GM23338 (cell line): ENCODE results near the gene LRP1-AS.

Source experiments
- CREB1 ChIP-seq: fragments of 250-450 bp; sonication (Bioruptor Pico); IDR thresholded peaks from 2 replicates; pipeline ENCODE4 v1.5.0; 2020; ENCODE audit warnings: low read depth, mild to moderate bottlenecking, moderate library complexity
- CTCF ChIP-seq, 2 experiments: fragments of 200-600 bp in 1 of 2; sonication (generic) in 1 of 2; conservative IDR thresholded peaks; 2 replicates each; pipeline versions ENCODE4 v1.5.1 to v1.6.1; 2016 to 2017; ENCODE audit warnings: antibody characterized with exemption in 2 of 2, low read depth in 2 of 2, mild to moderate bottlenecking in 2 of 2, moderate library complexity in 1 of 2
- EZH2 ChIP-seq: fragments of 200-600 bp; sonication (generic); IDR thresholded peaks from one replicate; pipeline ENCODE4 v1.8.0; 2017; ENCODE audit warnings: antibody characterized with exemption, mild to moderate bottlenecking, low read depth; ENCODE audit not compliant: unreplicated experiment
- EZH2phosphoT487 ChIP-seq: fragments of 200-600 bp; sonication (generic); IDR thresholded peaks from one replicate; pipeline ENCODE4 v1.8.1; 2018; ENCODE audit warnings: antibody characterized with exemption; ENCODE audit not compliant: unreplicated experiment
- JUNB ChIP-seq: IDR thresholded peaks from one replicate; pipeline ENCODE4 v1.6.1; 2016; ENCODE audit warnings: antibody characterized with exemption; ENCODE audit not compliant: unreplicated experiment
- POLR2AphosphoS5 ChIP-seq: IDR thresholded peaks from 2 replicates; pipeline ENCODE4 v1.6.1; 2016; ENCODE audit warnings: antibody characterized with exemption, low read depth
- ZNF462 ChIP-seq: fragments of 250-450 bp; sonication (Bioruptor Pico); IDR thresholded peaks from 2 replicates; pipeline ENCODE4 v1.5.0; 2020; ENCODE audit warnings: mild to moderate bottlenecking, moderate library complexity

- TF ChIP-seq CTCF (conservative IDR thresholded peaks at IDR 0.05; ENCODE audit: low read depth in 2 of 2) (no peak), POLR2AphosphoS5 (no peak), EZH2phosphoT487 (no peak), EZH2 (no peak), CREB1 (CRISPR knock-in tag) (no peak), ZNF462 (no peak), JUNB (no peak)
Measured at GRCh38 chr12:57176846-57177245, 29.4 kb upstream of the LRP1-AS start.
